ENCODE results near the gene DDX51.
"Not testable (repeated sequence)": the region's sequence is repeated elsewhere in the genome, so short reads cannot be mapped to it uniquely, and the experiment has no call there.

Gene DDX51

GRCh38 chr12:132116709-132117557, 27.2 kb downstream of the DDX51 start:
- no peak for DNase-seq (ENCODE audit: low spot score)

GRCh38 chr12:132115500-132115899, 28.6 kb downstream of the DDX51 start:
- DNase-seq (ENCODE audit: low spot score): no peak

GRCh38 chr12:132114667-132115066, 29.5 kb downstream of the DDX51 start:
- DNase-seq (ENCODE audit: low spot score): no peak

GRCh38 chr12:132111654-132112304, 32.3 kb downstream of the DDX51 start:
- no peak for DNase-seq (ENCODE audit: low spot score)

- DNase-seq (ENCODE audit: low spot score): no peak
Observed at GRCh38 chr12:132110677-132111076, 33.4 kb downstream of the DDX51 start.

GRCh38 chr12:132109741-132110140, 34.4 kb downstream of the DDX51 start:
- DNase-seq (ENCODE audit: low spot score): peak; percentile 21

- no peak for DNase-seq (ENCODE audit: low spot score)
Observed at GRCh38 chr12:132108211-132108832, 35.8 kb downstream of the DDX51 start.

GRCh38 chr12:132106921-132107320, 37.2 kb downstream of the DDX51 start:
- no peak for DNase-seq (ENCODE audit: low spot score)

- no peak for DNase-seq (ENCODE audit: low spot score)
Observed at GRCh38 chr12:132105467-132105866, 38.7 kb downstream of the DDX51 start.

- DNase-seq (ENCODE audit: low spot score): no peak
Observed at GRCh38 chr12:132103542-132104308, 40.4 kb downstream of the DDX51 start.

GRCh38 chr12:132103072-132103471, 41.0 kb downstream of the DDX51 start:
- DNase-seq (ENCODE audit: low spot score): not testable (repeated sequence)

- no peak for DNase-seq (ENCODE audit: low spot score)
Observed at GRCh38 chr12:132102297-132102696, 41.8 kb downstream of the DDX51 start.

GRCh38 chr12:132100306-132101065, 43.6 kb downstream of the DDX51 start:
- DNase-seq (ENCODE audit: low spot score): no peak

- DNase-seq (ENCODE audit: low spot score): no peak
Observed at GRCh38 chr12:132099739-132100138, 44.4 kb downstream of the DDX51 start.

- DNase-seq (ENCODE audit: low spot score): no peak
Observed at GRCh38 chr12:132095520-132096409, 48.4 kb downstream of the DDX51 start.

- DNase-seq (ENCODE audit: low spot score): no peak
Observed at GRCh38 chr12:132094269-132094891, 49.7 kb downstream of the DDX51 start.

- DNase-seq (ENCODE audit: low spot score): no peak
Observed at GRCh38 chr12:132089407-132089910, 54.7 kb downstream of the DDX51 start.
